Omental fat pad (tissue), 4 donors: ENCODE measurements around the gene RPL11. TPM values are rescaled to one million over a fixed set of nuclear protein-coding genes. Genes with fewer than 3 reads are reported as not detected.
"Not testable (repeated sequence)": the region's sequence is repeated elsewhere in the genome, so short reads cannot be mapped to it uniquely, and the experiment has no call there.

Experiments used
- ATAC-seq: fragments of 150-250 bp; one replicate; pipeline ENCODE4 v1.9.1; 2016; ENCODE audit warnings: mild to moderate bottlenecking, moderate library complexity; ENCODE audit not compliant: low FRiP score
- DNase-seq: peaks from one replicate; pipeline ENCODE4 v3.0.0-alpha.2; 2019; ENCODE audit warnings: low spot score
- CTCF ChIP-seq, 3 donors: fragments of 450-650 bp; IDR thresholded peaks; one replicate each; pipeline ENCODE4 v1.5.1; 2016 to 2017; ENCODE audit warnings: antibody characterized with exemption in 3 of 3, mild to moderate bottlenecking in 3 of 3, moderate library complexity in 2 of 3
- total RNA-seq, 4 donors: library from RNA; depleted of rRNA; stranded (reverse); fragments of >200 nt; gene quantifications; one replicate each; pipeline ENCODE4 v1.1.0, GENCODE V29; 2016

RPL11 gene
- total RNA-seq, 4 donors from 2014 or later: 867 to 1,131 (median 994) TPM

DNA sequence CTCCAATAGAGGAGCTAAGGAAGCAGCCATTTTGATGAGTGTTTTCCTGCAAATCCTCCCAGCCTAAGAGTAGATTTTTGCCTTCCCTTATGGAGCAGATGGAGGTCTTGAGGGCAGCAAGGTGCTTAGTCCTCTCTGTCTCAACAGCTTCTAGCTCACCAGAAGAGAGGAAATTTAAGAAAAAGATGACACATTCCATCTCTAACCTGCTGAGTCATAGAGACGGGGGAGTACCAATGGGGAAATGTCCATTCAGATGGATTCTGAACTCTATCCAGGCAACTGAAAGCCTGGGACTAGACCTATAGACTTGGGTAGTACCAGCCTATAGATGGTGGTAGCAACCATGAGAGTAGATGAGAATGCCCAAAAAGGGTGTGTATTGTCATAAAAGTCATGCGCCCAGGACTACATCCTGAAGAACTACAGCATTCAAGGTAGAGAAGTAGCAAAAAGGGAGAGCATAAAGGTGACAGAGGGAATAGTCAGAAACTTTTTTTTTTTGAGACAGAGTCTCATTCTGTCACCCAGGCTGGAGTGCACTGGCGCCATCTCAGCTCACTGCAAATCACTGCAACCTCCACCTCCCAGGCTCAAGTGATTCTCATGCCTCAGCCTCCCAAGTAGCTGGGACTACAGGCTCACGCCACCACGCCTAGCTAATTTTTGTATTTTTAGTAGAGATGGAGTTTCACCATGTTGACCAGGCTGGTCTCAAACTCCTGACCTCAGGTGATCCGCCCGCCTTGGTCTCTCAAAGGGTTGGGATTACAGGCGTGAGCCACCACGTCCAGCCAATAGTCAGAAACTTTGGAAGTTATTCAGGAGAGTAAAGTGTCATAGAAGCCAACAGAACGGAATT, 41.0 kb downstream of the RPL11 start:
- DNase-seq: no peak
- peak; percentile 59 for ATAC-seq
- TF ChIP-seq CTCF (IDR thresholded peaks at IDR 0.05): no peak

DNA sequence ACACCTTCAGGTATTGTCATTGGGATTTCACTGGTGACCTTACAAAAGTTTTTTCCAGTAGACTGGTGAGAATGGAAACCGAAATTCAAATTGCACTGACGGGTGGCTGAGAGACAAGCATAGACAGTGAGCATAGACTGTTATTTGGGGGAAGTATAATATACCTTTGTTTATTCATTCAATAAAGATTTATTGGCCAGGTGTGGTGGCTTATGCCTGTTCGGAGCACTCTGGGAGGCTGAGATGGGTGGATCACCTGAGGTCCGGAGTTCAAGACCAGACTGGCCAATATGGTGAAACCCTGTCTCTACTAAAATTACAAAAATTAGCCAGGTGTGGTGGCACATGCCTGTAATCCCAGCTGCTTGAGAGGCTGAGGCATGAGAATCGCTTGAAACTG, 41.7 kb downstream of the RPL11 start:
- DNase-seq, ATAC-seq: not testable (repeated sequence)

- DNase-seq: no peak
- no peak for ATAC-seq
- no peak for TF ChIP-seq CTCF (IDR thresholded peaks at IDR 0.05)
Measured at GRCh38 chr1:23736437-23737134, 45.0 kb downstream of the RPL11 start.

- TF ChIP-seq CTCF (IDR thresholded peaks at IDR 0.05): no peak
- DNase-seq (no peak), ATAC-seq (no peak)
Measured at GRCh38 chr1:23741609-23742008, 50.0 kb downstream of the RPL11 start.

- DNase-seq (no peak), ATAC-seq (peak; percentile 67)
- no peak for TF ChIP-seq CTCF (IDR thresholded peaks at IDR 0.05)
Measured at GRCh38 chr1:23742670-23743286, 51.2 kb downstream of the RPL11 start.

- ATAC-seq (peak; percentile 83), DNase-seq (peak; percentile 28)
- no peak for TF ChIP-seq CTCF (IDR thresholded peaks at IDR 0.05)
Measured at GRCh38 chr1:23743287-23744152, 51.9 kb downstream of the RPL11 start, which contains the start of gene ELOA. Gene ELOA (plus strand): TSS chr1:23743471. CDS start chr1:23743504, 33 bp downstream.
